ENCODE results near the gene ALG3. TPM values are rescaled to one million over a fixed set of nuclear protein-coding genes. Genes with fewer than 3 reads are reported as not detected.

ALG3 gene
- total RNA-seq, 1 experiment from 2014 or later, result 72.7 TPM

GRCh38 chr3:184291044-184291737 lies 42.4 kb upstream of the ALG3 start:
- Histone ChIP-seq H3K27ac (ENCODE audit: low read length) (no peak overlapping the region), H3K36me3 (ENCODE audit: control insufficient read depth, insufficient read depth, low read length) (no peaks in the 10 kb centered on the region), H3K4me3 (ENCODE audit: low read depth in 2 of 2, low read length in 2 of 2) (no peak overlapping the region), H3K9me3 (ENCODE audit: control insufficient read depth, insufficient read depth, low read depth, low read length) (no peaks in the 10 kb centered on the region), H3K4me1 (ENCODE audit: control insufficient read depth, insufficient read depth, low read length) (no peaks in the 10 kb centered on the region), H3K27me3 (ENCODE audit: control insufficient read depth, insufficient read depth, low read length) (no peaks in the 10 kb centered on the region)
- ChIA-PET CTCF (interaction anchor here (0.5 kb wide), 1 partner anchor 201 kb away, joined by 5 read pairs; no protein-coding TSS in a partner anchor), POLR2A (no interaction called here)
- intact Hi-C loops (cut with micrococcal nuclease; ENCODE audit: unreplicated experiment), result no loop called here
- DNase-seq (ENCODE audit: low read depth, low spot score) (no peak), ATAC-seq (no peak)
- BruUV-seq (replicated peaks), result no TSS peak
- in situ Hi-C loops (cut with HindIII; ENCODE audit: low pct_unique_long_range_greater_than_20kb, low sequenced_read_pairs), result no loop called here
- TF ChIP-seq POLR2AphosphoS5 (IDR thresholded peaks at IDR 0.05; ENCODE audit: low read depth, low read length), result no peak
- TF ChIP-seq TCF7L2 (IDR thresholded peaks at IDR 0.05; ENCODE audit: low read depth, low read length), result no peak
- no peak for TF ChIP-seq CTCF (IDR thresholded peaks at IDR 0.05)
- TF ChIP-seq SIN3A (IDR thresholded peaks at IDR 0.05; ENCODE audit: borderline replicate concordance, insufficient read depth, low read depth, low read length), result no peak
- TF ChIP-seq REST (IDR thresholded peaks at IDR 0.05; ENCODE audit: insufficient read depth in 1 of 2, low read depth in 2 of 2, low read length in 1 of 2), result no peak

- TF ChIP-seq REST (IDR thresholded peaks at IDR 0.05; ENCODE audit: insufficient read depth in 1 of 2, low read depth in 2 of 2, low read length in 1 of 2), result no peak
- TF ChIP-seq POLR2AphosphoS5 (IDR thresholded peaks at IDR 0.05; ENCODE audit: low read depth, low read length), result no peak
- TF ChIP-seq CTCF (IDR thresholded peaks at IDR 0.05), result no peak
- TF ChIP-seq SIN3A (IDR thresholded peaks at IDR 0.05; ENCODE audit: borderline replicate concordance, insufficient read depth, low read depth, low read length), result no peak
- no peak for TF ChIP-seq TCF7L2 (IDR thresholded peaks at IDR 0.05; ENCODE audit: low read depth, low read length)
- H3K4me3 ChIP-seq (ENCODE audit: low read depth in 2 of 2, low read length in 2 of 2), result no peak overlapping the region
- no peak for ATAC-seq
- H3K27ac ChIP-seq (ENCODE audit: low read length), result no peak overlapping the region
- no peaks in the 10 kb centered on the region for H3K36me3 ChIP-seq (ENCODE audit: control insufficient read depth, insufficient read depth, low read length)
- no peaks in the 10 kb centered on the region for H3K4me1 ChIP-seq (ENCODE audit: control insufficient read depth, insufficient read depth, low read length)
- ChIA-PET CTCF (no interaction called here), POLR2A (no interaction called here)
- intact Hi-C loops (cut with micrococcal nuclease; ENCODE audit: unreplicated experiment), result no loop called here
- no peaks in the 10 kb centered on the region for H3K27me3 ChIP-seq (ENCODE audit: control insufficient read depth, insufficient read depth, low read length)
- BruUV-seq (replicated peaks), result no TSS peak
- no peaks in the 10 kb centered on the region for H3K9me3 ChIP-seq (ENCODE audit: control insufficient read depth, insufficient read depth, low read depth, low read length)
- DNase-seq (ENCODE audit: low read depth, low spot score), result no peak
- in situ Hi-C loops (cut with HindIII; ENCODE audit: low pct_unique_long_range_greater_than_20kb, low sequenced_read_pairs), result no loop called here
Measured at GRCh38 chr3:184290331-184290730, 41.6 kb upstream of the ALG3 start.

Measured in Panc1 (cell line).